Measurements from ENCODE around the gene BDP1.
"Not testable (repeated sequence)": the region's sequence is repeated elsewhere in the genome, so short reads cannot be mapped to it uniquely, and the experiment has no call there.

The BDP1 gene

GRCh38 chr5:71533142-71533541 is 77.7 kb downstream of the BDP1 start:
- Histone ChIP-seq H3K9me3 (replicated peaks; ENCODE audit: low read length) (no peaks in the 10 kb centered on the region), H3K4me1 (ENCODE audit: control insufficient read depth, insufficient read depth, low read length) (peaks cover 19% of the 10 kb centered on the region), H3K4me3 (ENCODE audit: low read length) (no peak overlapping the region), H3K9ac (ENCODE audit: low read depth, low read length) (no peak overlapping the region), H3K4me2 (ENCODE audit: low read length) (peak overlapping the region; percentile 11), H3K36me3 (ENCODE audit: insufficient read depth, low read length) (peaks cover 23% of the 10 kb centered on the region), H3K27me3 (ENCODE audit: control insufficient read depth, insufficient read depth, low read length) (no peaks in the 10 kb centered on the region)

- no peak overlapping the region for H3K4me3 ChIP-seq (ENCODE audit: low read length)
- no peak overlapping the region for H3K9ac ChIP-seq (ENCODE audit: low read depth, low read length)
- H3K27me3 ChIP-seq (ENCODE audit: control insufficient read depth, insufficient read depth, low read length) = no peaks in the 10 kb centered on the region
- H3K9me3 ChIP-seq (replicated peaks; ENCODE audit: low read length) = no peaks in the 10 kb centered on the region
- H3K4me1 ChIP-seq (ENCODE audit: control insufficient read depth, insufficient read depth, low read length) = peaks cover 18% of the 10 kb centered on the region
- peak overlapping the region; percentile 11 for H3K4me2 ChIP-seq (ENCODE audit: low read length)
- peaks cover 24% of the 10 kb centered on the region for H3K36me3 ChIP-seq (ENCODE audit: insufficient read depth, low read length)
Observed at GRCh38 chr5:71533615-71534014, 78.2 kb downstream of the BDP1 start.

DNA sequence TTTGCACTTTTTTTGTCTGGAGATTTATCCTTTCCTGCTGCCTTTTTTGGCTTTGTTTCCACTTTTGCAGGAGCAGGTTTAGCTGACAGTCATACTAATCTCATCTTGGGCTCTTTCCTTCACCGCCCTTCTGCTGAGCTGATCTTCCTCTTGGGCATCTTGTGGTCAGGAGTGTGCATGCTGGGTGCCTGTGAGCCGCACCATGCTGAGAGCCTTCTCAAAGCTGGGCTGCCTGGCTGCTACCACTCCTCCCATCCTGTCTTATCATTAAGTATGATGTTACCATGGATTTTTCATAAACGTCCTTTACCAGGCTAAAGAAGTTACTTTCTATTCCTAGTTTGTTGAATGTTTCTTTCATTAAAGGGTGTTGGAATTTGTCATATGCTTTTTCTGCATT is 82.2 kb downstream of the BDP1 start:
- no peak overlapping the region for H3K9ac ChIP-seq (ENCODE audit: low read depth, low read length)
- H3K36me3 ChIP-seq (ENCODE audit: insufficient read depth, low read length) = peaks cover 43% of the 10 kb centered on the region

DNA sequence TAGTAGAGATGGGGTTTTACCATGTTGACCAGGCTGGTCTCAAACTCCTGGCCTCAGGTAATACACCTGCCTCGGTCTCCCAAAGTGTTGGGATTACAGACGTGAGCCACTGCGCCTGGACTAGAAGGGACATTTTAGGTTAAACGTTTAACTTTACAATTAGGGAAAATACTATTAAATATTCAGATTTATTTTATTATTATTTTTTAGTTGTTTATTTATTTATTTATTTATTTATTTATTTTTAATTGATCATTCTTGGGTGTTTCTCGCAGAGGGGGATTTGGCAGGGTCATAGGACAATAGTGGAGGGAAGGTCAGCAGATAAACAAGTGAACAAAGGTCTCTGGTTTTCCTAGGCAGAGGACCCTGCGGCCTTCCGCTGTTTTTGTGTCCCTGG is 95.4 kb downstream of the BDP1 start:
- peaks cover 43% of the 10 kb centered on the region for H3K36me3 ChIP-seq (ENCODE audit: insufficient read depth, low read length)
- H3K27me3 ChIP-seq (ENCODE audit: control insufficient read depth, insufficient read depth, low read length); H3K4me1 ChIP-seq (ENCODE audit: control insufficient read depth, insufficient read depth, low read length); H3K9me3 ChIP-seq (replicated peaks; ENCODE audit: low read length); H3K9ac ChIP-seq (ENCODE audit: low read depth, low read length); H3K4me2 ChIP-seq (ENCODE audit: low read length); H3K4me3 ChIP-seq (ENCODE audit: low read length): not testable (repeated sequence)

More for the DNA sequence above, 82.2 kb downstream of the BDP1 start:
- Histone ChIP-seq H3K9me3 (replicated peaks; ENCODE audit: low read length) (no peaks in the 10 kb centered on the region), H3K4me3 (ENCODE audit: low read length) (no peak overlapping the region), H3K27me3 (ENCODE audit: control insufficient read depth, insufficient read depth, low read length) (no peaks in the 10 kb centered on the region), H3K4me1 (ENCODE audit: control insufficient read depth, insufficient read depth, low read length) (peaks cover 16% of the 10 kb centered on the region), H3K4me2 (ENCODE audit: low read length) (no peak overlapping the region)

DNA sequence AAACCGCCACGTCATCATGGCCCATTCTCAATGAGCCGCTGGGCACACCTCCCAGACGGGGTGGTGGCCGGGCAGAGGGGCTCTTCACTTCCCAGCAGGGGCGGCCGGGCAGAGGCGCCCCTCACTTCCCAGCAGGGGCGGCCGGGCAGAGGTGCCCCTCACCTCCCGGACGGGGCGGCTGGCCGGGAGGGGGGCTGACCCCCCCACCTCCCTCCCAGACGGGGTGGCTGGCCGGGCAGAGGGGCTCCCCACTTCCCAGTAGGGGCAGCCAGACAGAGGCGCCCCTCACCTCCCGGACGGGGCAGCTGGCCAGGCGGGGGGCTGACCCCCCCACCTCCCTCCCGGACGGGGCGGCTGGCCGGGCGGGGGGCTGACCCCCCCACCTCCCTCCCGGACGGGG is 96.1 kb downstream of the BDP1 start:
- not testable (repeated sequence) for H3K9ac ChIP-seq (ENCODE audit: low read depth, low read length); H3K9me3 ChIP-seq (replicated peaks; ENCODE audit: low read length)
- H3K36me3 ChIP-seq (ENCODE audit: insufficient read depth, low read length) = peaks cover 40% of the 10 kb centered on the region

GRCh38 chr5:71552026-71552749 is 96.7 kb downstream of the BDP1 start:
- H3K4me2 ChIP-seq (ENCODE audit: low read length); H3K9ac ChIP-seq (ENCODE audit: low read depth, low read length); H3K4me1 ChIP-seq (ENCODE audit: control insufficient read depth, insufficient read depth, low read length); H3K27me3 ChIP-seq (ENCODE audit: control insufficient read depth, insufficient read depth, low read length); H3K9me3 ChIP-seq (replicated peaks; ENCODE audit: low read length); H3K4me3 ChIP-seq (ENCODE audit: low read length): not testable (repeated sequence)
- peaks cover 42% of the 10 kb centered on the region for H3K36me3 ChIP-seq (ENCODE audit: insufficient read depth, low read length)

More for the DNA sequence above, 96.1 kb downstream of the BDP1 start:
- not testable (repeated sequence) for H3K27me3 ChIP-seq (ENCODE audit: control insufficient read depth, insufficient read depth, low read length); H3K4me2 ChIP-seq (ENCODE audit: low read length); H3K4me1 ChIP-seq (ENCODE audit: control insufficient read depth, insufficient read depth, low read length); H3K4me3 ChIP-seq (ENCODE audit: low read length)

GRCh38 chr5:71563161-71563560 is 107.7 kb downstream of the BDP1 start:
- Histone ChIP-seq H3K36me3 (ENCODE audit: insufficient read depth, low read length) (peaks cover 45% of the 10 kb centered on the region), H3K9me3 (replicated peaks; ENCODE audit: low read length) (no peaks in the 10 kb centered on the region), H3K4me2 (ENCODE audit: low read length) (no peak overlapping the region)

GRCh38 chr5:71564895-71565294 is 109.4 kb downstream of the BDP1 start:
- H3K4me2 ChIP-seq (ENCODE audit: low read length) = no peak overlapping the region
- no peak overlapping the region for H3K4me3 ChIP-seq (ENCODE audit: low read length)

More at GRCh38 chr5:71563161-71563560, 107.7 kb downstream of the BDP1 start:
- Histone ChIP-seq H3K4me3 (ENCODE audit: low read length) (no peak overlapping the region), H3K27me3 (ENCODE audit: control insufficient read depth, insufficient read depth, low read length) (no peaks in the 10 kb centered on the region), H3K4me1 (ENCODE audit: control insufficient read depth, insufficient read depth, low read length) (no peaks in the 10 kb centered on the region), H3K9ac (ENCODE audit: low read depth, low read length) (no peak overlapping the region)

GRCh38 chr5:71569748-71570509 is 114.5 kb downstream of the BDP1 start:
- Histone ChIP-seq H3K9me3 (replicated peaks; ENCODE audit: low read length) (no peaks in the 10 kb centered on the region), H3K4me3 (ENCODE audit: low read length) (no peak overlapping the region), H3K36me3 (ENCODE audit: insufficient read depth, low read length) (peaks cover 16% of the 10 kb centered on the region), H3K4me1 (ENCODE audit: control insufficient read depth, insufficient read depth, low read length) (no peaks in the 10 kb centered on the region), H3K27me3 (ENCODE audit: control insufficient read depth, insufficient read depth, low read length) (no peaks in the 10 kb centered on the region), H3K4me2 (ENCODE audit: low read length) (no peak overlapping the region), H3K9ac (ENCODE audit: low read depth, low read length) (no peak overlapping the region)

More at GRCh38 chr5:71564895-71565294, 109.4 kb downstream of the BDP1 start:
- Histone ChIP-seq H3K36me3 (ENCODE audit: insufficient read depth, low read length) (peaks cover 45% of the 10 kb centered on the region), H3K9ac (ENCODE audit: low read depth, low read length) (no peak overlapping the region), H3K9me3 (replicated peaks; ENCODE audit: low read length) (no peaks in the 10 kb centered on the region), H3K27me3 (ENCODE audit: control insufficient read depth, insufficient read depth, low read length) (no peaks in the 10 kb centered on the region), H3K4me1 (ENCODE audit: control insufficient read depth, insufficient read depth, low read length) (no peaks in the 10 kb centered on the region)

- not testable (repeated sequence) for H3K9ac ChIP-seq (ENCODE audit: low read depth, low read length); H3K4me3 ChIP-seq (ENCODE audit: low read length); H3K9me3 ChIP-seq (replicated peaks; ENCODE audit: low read length); H3K27me3 ChIP-seq (ENCODE audit: control insufficient read depth, insufficient read depth, low read length); H3K4me1 ChIP-seq (ENCODE audit: control insufficient read depth, insufficient read depth, low read length); H3K4me2 ChIP-seq (ENCODE audit: low read length)
- H3K36me3 ChIP-seq (ENCODE audit: insufficient read depth, low read length) = peaks cover 11% of the 10 kb centered on the region
Observed at GRCh38 chr5:71571811-71572210, 116.4 kb downstream of the BDP1 start.

DNA sequence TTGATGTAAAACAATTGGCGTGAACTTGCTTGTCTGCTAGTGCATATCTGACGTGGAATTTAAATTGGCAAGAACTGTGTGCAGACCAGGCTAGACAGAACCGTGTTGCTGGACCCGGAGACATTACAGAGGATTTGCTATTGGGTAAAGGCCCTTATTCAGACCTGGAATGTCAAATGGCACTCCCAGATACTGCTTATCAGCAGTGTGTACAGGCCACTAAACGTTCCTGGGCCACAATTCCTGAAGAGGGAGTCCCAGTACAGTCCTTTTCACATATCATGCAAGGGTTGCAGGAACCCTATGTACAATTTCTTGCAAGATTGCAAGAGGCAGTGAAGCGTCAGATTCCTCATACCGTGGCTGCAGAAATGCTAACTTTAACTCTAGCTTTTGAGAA is 118.1 kb downstream of the BDP1 start:
- Histone ChIP-seq H3K4me2 (ENCODE audit: low read length) (no peak overlapping the region), H3K4me1 (ENCODE audit: control insufficient read depth, insufficient read depth, low read length) (no peaks in the 10 kb centered on the region), H3K9me3 (replicated peaks; ENCODE audit: low read length) (no peaks in the 10 kb centered on the region), H3K27me3 (ENCODE audit: control insufficient read depth, insufficient read depth, low read length) (no peaks in the 10 kb centered on the region), H3K36me3 (ENCODE audit: insufficient read depth, low read length) (peaks cover 3% of the 10 kb centered on the region), H3K4me3 (ENCODE audit: low read length) (no peak overlapping the region), H3K9ac (ENCODE audit: low read depth, low read length) (no peak overlapping the region)

GRCh38 chr5:71575588-71575987 is 120.1 kb downstream of the BDP1 start:
- H3K9ac ChIP-seq (ENCODE audit: low read depth, low read length); H3K4me1 ChIP-seq (ENCODE audit: control insufficient read depth, insufficient read depth, low read length); H3K27me3 ChIP-seq (ENCODE audit: control insufficient read depth, insufficient read depth, low read length); H3K36me3 ChIP-seq (ENCODE audit: insufficient read depth, low read length); H3K9me3 ChIP-seq (replicated peaks; ENCODE audit: low read length); H3K4me2 ChIP-seq (ENCODE audit: low read length); H3K4me3 ChIP-seq (ENCODE audit: low read length): not testable (repeated sequence)
